ENCODE measurements around the gene EXOSC7.
"Not testable (repeated sequence)": the region's sequence is repeated elsewhere in the genome, so short reads cannot be mapped to it uniquely, and the experiment has no call there.

Gene EXOSC7

DNA sequence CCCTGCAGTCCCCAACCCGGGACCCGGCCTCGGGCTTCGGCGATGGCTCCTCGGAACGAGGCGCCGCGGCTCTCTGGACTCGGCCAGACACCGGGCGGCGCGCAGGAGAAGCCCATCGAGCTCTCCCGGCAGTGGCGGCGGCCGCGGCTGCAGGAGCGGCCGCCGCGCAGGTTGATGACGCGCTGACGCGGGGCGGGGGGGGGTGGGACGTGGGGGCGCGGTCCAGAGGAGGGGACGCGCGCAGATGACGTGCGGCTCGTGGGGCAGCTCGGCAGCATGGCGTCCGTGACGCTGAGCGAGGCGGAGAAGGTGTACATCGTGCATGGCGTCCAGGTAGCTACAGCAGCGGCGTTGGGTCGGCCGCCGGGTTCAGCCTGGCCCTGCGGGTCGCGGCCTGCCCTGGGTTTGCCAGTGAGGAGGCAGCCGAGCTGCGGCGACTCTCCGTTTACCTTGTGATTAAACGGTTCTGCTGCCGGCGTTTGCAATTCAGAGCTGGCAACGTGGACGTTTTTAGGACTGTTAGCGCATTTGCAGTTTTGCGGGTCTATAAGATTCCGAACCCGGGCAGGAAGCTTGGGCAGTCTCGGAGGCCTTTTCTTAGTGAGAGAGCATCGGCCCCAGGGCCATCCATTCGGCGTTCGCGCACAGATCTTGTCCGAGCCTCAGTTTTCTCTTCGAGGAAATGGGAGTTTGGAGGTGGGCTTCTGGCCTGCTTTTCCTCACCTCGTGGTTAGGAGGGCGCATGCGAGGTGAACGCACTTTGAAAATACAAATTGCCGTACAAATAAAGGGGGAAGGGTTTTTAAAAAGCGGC is at the start of gene EXOSC7, which contains the start of gene ZDHHC3:
TSS of gene EXOSC7 (plus strand) at position 243 of the 814 bp plus-strand sequence. CDS start at position 277, 34 bp downstream.
TSS of gene ZDHHC3 (minus strand) at position 173 of the 814 bp plus-strand sequence. CDS start 16,738 bp downstream, outside the sequence.
- peak; percentile 90 for DNase-seq

- no peak for DNase-seq
Measured at GRCh38 chr3:44926921-44927320, 49.1 kb upstream of the EXOSC7 start.

GRCh38 chr3:44927371-44927770 is 48.7 kb upstream of the EXOSC7 start:
- DNase-seq: no peak

DNA sequence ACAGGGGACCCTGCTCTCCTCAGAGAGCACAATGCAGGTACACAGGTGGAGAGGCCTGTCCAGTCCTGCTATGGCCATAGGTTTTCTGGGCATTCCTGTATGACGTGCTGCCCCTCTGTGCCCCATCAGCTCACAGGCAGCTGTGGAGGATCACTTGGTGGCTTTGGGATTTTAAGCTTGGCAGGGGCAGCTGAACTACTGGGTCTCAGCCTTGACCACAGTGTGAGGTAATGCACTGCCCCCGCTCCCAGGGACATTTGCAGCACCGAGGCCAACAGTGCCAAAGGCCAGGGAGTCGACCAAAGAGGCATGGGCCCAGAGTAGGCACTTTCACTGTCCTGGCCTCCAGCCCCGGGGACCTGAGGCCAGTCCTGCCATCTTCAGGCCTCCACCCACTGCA is 46.3 kb upstream of the EXOSC7 start:
- DNase-seq: no peak

DNA sequence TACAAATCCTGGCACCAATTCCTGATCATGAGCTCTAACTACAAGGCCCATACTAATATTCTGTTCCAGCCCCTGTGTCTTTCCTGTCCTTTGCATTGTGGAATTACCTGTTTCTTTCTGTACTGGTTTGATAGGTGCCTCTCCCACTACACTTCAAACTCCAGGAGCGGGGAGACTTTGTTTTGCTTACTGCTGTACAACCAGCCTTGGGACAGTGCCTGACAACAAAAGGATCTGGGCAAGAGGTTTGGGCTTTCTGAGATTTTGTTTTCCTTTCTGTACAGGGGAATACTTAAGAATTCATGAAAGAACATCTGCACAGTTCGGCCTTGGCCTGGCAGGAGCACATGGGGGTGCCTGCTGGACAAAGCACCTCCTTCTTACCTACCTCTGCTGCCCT is 45.1 kb upstream of the EXOSC7 start:
- DNase-seq: no peak

DNA sequence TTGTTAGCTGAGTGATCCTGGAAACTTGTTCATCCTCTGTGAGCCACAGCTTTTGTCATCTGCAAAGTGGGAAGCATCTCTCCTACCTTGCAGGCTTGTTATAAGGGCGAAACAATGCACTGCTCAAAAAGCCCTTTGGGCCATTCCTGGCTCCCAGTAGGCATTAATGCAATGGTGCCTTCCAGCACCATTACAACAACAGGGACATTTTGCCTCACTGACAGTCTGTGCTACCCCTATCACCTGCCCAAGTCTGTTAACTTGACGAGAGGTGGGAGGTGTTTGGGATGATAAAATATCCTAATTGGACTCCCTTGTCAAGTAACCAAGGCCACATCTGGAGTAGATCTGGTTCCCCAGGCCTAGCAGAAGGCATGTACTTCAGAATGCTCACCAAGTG is 44.3 kb upstream of the EXOSC7 start:
- DNase-seq: no peak

DNA sequence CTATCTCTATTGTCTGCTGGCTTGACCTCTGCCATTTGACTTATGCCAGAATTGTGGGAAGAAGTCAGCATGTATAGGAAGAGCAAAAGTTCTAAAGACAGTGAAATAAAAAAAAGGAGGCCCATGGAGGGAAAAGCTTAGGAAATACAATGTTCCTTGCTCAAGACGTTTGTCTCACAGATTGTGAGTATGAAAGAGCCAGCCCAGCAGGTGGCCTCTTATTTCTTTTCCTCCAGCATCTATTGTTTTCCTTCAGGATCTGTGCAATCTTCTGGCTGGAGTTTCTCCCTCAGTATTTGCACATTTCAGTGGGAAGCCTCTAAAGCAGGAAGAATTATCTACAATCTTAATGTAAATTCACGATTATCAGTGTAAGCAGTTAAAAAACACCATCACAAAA is 43.8 kb upstream of the EXOSC7 start:
- DNase-seq: no peak

DNA sequence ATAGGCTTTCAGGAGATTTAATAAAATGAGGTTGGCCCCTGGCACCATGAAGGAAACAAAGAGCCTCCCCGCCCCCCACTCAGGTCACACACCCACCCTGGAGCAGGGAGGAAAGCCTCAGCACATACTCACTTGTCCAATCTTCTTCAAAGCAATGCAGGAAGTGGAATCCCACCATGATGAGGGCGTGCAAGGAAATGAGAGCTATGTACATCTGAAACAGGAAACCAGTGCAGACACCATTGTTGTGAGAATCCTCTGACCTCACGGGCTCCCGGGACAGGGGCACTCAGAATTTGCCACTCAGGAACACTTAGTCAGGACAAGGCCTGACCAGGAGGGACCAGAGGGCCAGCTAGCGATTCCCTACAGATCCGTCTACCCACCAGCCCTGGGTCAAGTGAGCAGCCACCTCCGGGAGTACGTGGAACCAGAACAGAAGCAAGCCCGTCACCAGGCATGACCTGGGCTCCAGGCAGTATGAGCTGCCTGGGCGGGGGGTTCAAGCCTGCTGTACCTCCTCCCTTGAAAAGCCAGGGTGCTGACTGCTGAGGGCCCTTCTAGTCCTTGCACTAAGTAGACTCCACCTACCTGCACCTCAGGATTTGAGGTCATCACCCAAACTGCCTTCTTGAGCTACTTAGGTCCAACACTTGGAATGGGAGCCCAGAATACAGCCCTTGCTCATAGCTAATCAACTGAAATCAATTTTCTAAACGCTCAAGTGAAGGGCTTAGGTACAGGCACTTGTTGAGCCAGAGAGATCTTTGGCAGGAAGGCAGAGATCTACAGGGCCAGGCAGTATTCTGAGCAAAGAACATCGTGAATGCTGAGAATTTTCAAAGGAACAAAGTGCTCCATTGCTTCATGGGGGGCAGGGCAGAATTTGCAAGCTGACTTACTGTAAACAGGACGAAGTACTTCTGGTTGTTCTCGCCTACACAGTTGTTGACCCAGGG is 42.8 kb upstream of the EXOSC7 start:
- DNase-seq: no peak

DNA sequence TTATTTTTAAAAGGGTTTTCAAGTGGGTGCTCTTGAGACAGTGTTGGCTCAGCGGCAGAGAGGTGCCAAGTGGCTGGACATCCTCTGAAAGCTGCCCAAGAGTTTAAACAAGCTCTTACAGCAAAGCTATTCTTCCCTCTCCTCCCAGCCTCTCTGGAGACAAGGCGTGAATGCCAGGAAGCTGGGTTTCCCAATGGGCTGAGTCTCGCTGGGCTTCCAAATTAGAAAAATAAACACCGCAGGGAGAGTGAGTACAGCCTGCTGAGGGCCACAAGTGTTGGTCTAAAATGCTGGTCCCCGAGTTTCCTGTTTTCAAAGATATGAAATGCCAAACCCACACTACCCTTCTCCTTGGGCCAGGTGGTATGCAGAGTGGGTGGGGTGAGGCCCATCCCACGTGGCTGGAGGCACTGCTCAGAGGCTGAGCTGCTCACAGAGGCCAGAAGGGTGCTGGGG is 36.4 kb upstream of the EXOSC7 start:
- DNase-seq: no peak

- DNase-seq: no peak
Measured at GRCh38 chr3:44942202-44942921, 33.7 kb upstream of the EXOSC7 start.

DNA sequence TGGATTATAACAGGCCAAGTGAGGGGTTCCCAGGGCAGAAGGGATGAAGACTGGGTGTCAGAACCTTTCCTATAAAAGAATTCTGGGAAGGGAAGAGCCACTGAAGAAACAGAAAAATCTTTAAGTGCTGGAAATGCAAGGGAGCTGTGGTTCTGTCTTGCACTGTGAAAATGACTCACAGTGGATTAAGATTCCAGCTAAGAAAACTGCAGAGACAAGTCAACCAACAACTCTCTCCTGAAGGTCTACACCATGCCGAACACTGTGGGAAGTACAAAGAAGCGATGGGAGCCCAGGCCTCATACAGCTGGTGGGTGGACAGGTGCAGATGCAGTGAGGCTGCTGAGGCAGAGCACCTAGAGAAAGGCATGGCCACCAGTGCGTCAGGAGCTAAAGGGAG is 27.8 kb upstream of the EXOSC7 start:
- DNase-seq: no peak

DNA sequence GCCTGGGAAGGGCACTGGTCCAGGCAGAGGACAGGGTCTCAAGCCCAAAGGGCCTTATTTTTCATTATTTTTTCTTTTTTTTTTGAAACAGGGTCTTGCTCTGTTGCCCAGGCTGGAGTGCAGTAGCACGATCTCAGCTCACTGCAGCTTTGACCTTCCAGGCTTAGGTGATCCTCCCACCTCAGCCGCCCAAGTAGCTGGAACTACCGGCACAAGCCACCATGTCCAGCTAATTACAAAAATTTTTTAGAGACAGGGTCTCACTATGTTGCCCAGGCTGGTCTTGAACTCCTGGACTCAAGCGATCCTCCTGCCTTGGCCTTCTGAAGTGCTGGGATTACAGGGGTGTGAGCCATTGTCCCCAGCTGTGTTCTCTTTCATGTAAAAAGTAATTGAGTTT is 26.3 kb upstream of the EXOSC7 start:
- not testable (repeated sequence) for DNase-seq

- DNase-seq: no peak
Measured at GRCh38 chr3:44950275-44950734, 25.7 kb upstream of the EXOSC7 start.

DNA sequence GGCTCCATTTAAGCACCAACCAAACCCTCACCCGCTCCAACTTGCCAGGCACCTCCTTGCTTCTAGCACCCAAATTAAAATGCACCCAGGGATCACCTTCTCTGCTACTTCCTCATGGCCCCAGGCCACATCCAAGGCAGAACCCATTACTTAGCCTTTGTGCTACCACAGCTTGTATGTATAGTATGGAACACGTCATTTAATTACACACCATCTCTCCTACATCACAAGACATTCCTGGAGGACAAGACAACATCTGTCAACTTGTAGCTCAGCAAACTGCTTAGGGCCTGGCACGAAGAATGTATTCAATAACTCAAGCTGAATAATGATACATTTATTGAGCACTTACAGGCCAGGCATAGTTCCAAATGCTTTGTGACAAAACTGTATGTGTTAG is 23.4 kb upstream of the EXOSC7 start:
- DNase-seq: no peak

DNA sequence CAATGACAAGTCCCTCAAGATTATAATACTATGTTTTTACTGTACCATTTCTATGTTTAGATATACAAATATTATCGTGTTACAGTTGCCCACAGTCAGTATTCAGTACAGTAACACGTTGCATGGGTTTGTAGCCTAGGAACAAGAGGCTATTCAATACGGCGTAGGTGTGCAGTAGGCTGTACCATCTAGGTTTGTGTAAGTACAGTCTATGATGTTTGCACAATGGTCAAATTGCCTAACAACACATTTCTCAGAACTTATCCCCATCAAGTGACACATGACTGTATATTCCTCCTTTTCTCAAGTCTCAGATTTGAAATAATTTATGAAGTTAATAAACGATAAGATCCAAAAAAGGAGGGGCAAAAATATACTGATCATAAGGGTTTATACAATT is 21.7 kb upstream of the EXOSC7 start:
- DNase-seq: no peak

DNA sequence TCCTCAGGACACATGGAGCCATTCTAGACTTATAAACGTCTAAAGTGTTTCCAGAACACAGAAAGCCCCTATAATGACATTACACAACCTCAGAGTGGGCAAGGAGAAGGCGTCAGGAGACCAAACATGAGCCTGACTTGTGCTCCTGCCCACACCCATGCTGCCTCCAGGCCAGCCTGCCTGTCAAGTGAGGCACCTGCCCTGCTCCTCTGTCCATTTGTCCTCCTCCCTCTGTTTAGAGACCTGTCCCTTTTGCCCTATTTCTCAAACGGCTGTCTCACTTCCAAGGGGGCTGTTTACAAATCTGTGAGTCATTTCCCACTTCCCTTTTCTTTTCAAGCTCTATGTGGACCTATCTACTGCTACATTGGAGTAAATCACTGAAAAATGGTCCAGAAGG is 21.1 kb upstream of the EXOSC7 start:
- DNase-seq: no peak

GRCh38 chr3:44955917-44956316 is 20.1 kb upstream of the EXOSC7 start:
- DNase-seq: no peak

DNA sequence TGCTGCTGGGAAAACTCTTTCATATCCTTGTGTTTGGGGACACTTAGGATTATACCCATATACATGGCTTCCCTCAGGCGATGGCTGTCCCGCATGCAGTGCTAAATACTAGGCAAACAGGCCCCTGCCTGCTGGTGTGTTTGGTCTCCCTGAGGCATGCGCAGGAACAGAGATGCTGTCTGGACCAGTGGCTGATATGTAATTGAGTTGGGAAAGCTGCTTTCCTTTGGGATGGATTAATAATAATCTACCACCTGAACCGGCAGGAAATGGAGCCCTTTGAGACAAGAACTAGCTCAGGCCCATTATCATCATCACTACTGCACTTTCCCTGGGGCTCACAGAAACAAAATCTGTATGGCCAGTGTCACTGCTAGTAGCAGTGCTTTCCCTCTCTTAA is 18.1 kb upstream of the EXOSC7 start:
- no peak for DNase-seq

GRCh38 chr3:44958386-44958785 is 17.7 kb upstream of the EXOSC7 start:
- DNase-seq: no peak

- no peak for DNase-seq
Measured at GRCh38 chr3:44960387-44961026, 15.5 kb upstream of the EXOSC7 start.

- no peak for DNase-seq
Measured at GRCh38 chr3:44961888-44962287, 14.2 kb upstream of the EXOSC7 start.

Data from CD4-positive, alpha-beta T cell treated with Interleukin-12 subunit alpha and Interleukin-12 subunit beta, for 1 hour (primary cell).